HEK293 (cell line): ENCODE measurements around the gene AMT.

ENCODE experiments used
- GFI1B ChIP-seq: fragments of 450-650 bp; formaldehyde crosslinking; IDR thresholded peaks from 2 replicates; pipeline ENCODE4 v1.5.1; 2016; ENCODE audit warnings: missing biosample characterization, missing genetic modification characterization
- HIC1 ChIP-seq: fragments of 450-650 bp; formaldehyde crosslinking; IDR thresholded peaks from 2 replicates; pipeline ENCODE4 v1.5.1; 2016; ENCODE audit warnings: missing biosample characterization, missing genetic modification characterization
- KLF1 ChIP-seq: fragments of 450-650 bp; formaldehyde crosslinking; IDR thresholded peaks from 2 replicates; pipeline ENCODE4 v1.5.1; 2016; ENCODE audit warnings: missing biosample characterization, missing genetic modification characterization
- KLF10 ChIP-seq: fragments of 450-650 bp; IDR thresholded peaks from 2 replicates; pipeline ENCODE4 v1.5.1; 2018; ENCODE audit warnings: missing biosample characterization, mild to moderate bottlenecking, missing genetic modification characterization
- OVOL3 ChIP-seq: fragments of 450-650 bp; formaldehyde crosslinking; IDR thresholded peaks from 2 replicates; pipeline ENCODE4 v1.5.1; 2016; ENCODE audit warnings: missing biosample characterization, missing genetic modification characterization
- ZBTB6 ChIP-seq: fragments of 450-650 bp; formaldehyde crosslinking; IDR thresholded peaks from 2 replicates; pipeline ENCODE4 v1.5.1; 2017; ENCODE audit warnings: missing biosample characterization, missing genetic modification characterization
- ZEB2 ChIP-seq: fragments of 450-650 bp; formaldehyde crosslinking; IDR thresholded peaks from 2 replicates; pipeline ENCODE4 v1.5.1; 2016; ENCODE audit warnings: missing biosample characterization, missing genetic modification characterization
- ZFP3 ChIP-seq: fragments of 450-650 bp; formaldehyde crosslinking; IDR thresholded peaks from 2 replicates; pipeline ENCODE4 v1.5.1; 2016; ENCODE audit warnings: low read depth, missing biosample characterization, missing genetic modification characterization
- ZNF10 ChIP-seq: fragments of 450-650 bp; formaldehyde crosslinking; IDR thresholded peaks from 2 replicates; pipeline ENCODE4 v1.5.1; 2017; ENCODE audit warnings: missing biosample characterization, missing genetic modification characterization
- ZNF132 ChIP-seq: fragments of 450-650 bp; formaldehyde crosslinking; IDR thresholded peaks from 2 replicates; pipeline ENCODE4 v1.5.1; 2017; ENCODE audit warnings: missing biosample characterization, missing genetic modification characterization, borderline replicate concordance
- ZNF211 ChIP-seq: fragments of 450-650 bp; formaldehyde crosslinking; IDR thresholded peaks from 2 replicates; pipeline ENCODE4 v1.5.1; 2016; ENCODE audit warnings: low read depth, missing biosample characterization, missing genetic modification characterization
- ZNF24 ChIP-seq: fragments of 450-650 bp; formaldehyde crosslinking; IDR thresholded peaks from 2 replicates; pipeline ENCODE4 v1.5.1; 2016; ENCODE audit warnings: missing biosample characterization, missing genetic modification characterization
- ZNF404 ChIP-seq: fragments of 450-650 bp; formaldehyde crosslinking; IDR thresholded peaks from 2 replicates; pipeline ENCODE4 v1.5.1; 2017; ENCODE audit warnings: missing biosample characterization, missing genetic modification characterization
- ZNF488 ChIP-seq: fragments of 450-650 bp; formaldehyde crosslinking; IDR thresholded peaks from 2 replicates; pipeline ENCODE4 v1.5.1; 2016; ENCODE audit warnings: missing biosample characterization, missing genetic modification characterization
- ZNF514 ChIP-seq: fragments of 450-650 bp; formaldehyde crosslinking; IDR thresholded peaks from 2 replicates; pipeline ENCODE4 v1.5.1; 2016; ENCODE audit warnings: missing biosample characterization, missing genetic modification characterization
- ZNF548 ChIP-seq: fragments of 450-650 bp; formaldehyde crosslinking; IDR thresholded peaks from 2 replicates; pipeline ENCODE4 v1.5.1; 2016; ENCODE audit warnings: missing biosample characterization, missing genetic modification characterization
- ZNF626 ChIP-seq: fragments of 450-650 bp; sonication (Bioruptor Pico); formaldehyde crosslinking; IDR thresholded peaks from 2 replicates; pipeline ENCODE4 v1.5.1; 2018; ENCODE audit warnings: missing biosample characterization, missing genetic modification characterization, inconsistent platforms
- ZNF837 ChIP-seq: fragments of 450-650 bp; formaldehyde crosslinking; IDR thresholded peaks from 2 replicates; pipeline ENCODE4 v1.5.1; 2016; ENCODE audit warnings: missing biosample characterization, missing genetic modification characterization
- TF ChIP-seq, protein P1 (sequence below): fragments of 450-650 bp; formaldehyde crosslinking; IDR thresholded peaks from 2 replicates; pipeline ENCODE4 v1.5.1; 2016; ENCODE audit warnings: missing biosample characterization, missing genetic modification characterization
- TF ChIP-seq, protein P2 (sequence below): fragments of 450-650 bp; formaldehyde crosslinking; IDR thresholded peaks from 2 replicates; pipeline ENCODE4 v1.5.1; 2016; ENCODE audit warnings: missing biosample characterization, missing genetic modification characterization
- TF ChIP-seq, protein P3 (sequence below): fragments of 450-650 bp; formaldehyde crosslinking; IDR thresholded peaks from 2 replicates; pipeline ENCODE4 v1.5.1; 2016; ENCODE audit warnings: missing biosample characterization, missing genetic modification characterization, borderline replicate concordance
- TF ChIP-seq, protein P4 (sequence below): fragments of 450-650 bp; formaldehyde crosslinking; IDR thresholded peaks from 2 replicates; pipeline ENCODE4 v1.5.1; 2016; ENCODE audit warnings: missing biosample characterization, missing genetic modification characterization
- TF ChIP-seq, protein P5 (sequence below): fragments of 450-650 bp; IDR thresholded peaks from 2 replicates; pipeline ENCODE4 v1.5.1; 2018; ENCODE audit warnings: missing biosample characterization, missing genetic modification characterization

The AMT gene

GRCh38 chr3:49469037-49469935 is 47.0 kb upstream of the AMT start (continued):
- TF ChIP-seq HIC1 (tag by site-specific recombination) (no peak), ZNF404 (tag by site-specific recombination) (no peak), ZNF837 (tag by site-specific recombination) (no peak), ZNF548 (tag by site-specific recombination) (no peak), ZNF514 (no peak), OVOL3 (tag by site-specific recombination) (no peak), KLF10 (tag by site-specific recombination) (no peak), ZFP3 (tag by site-specific recombination) (no peak), ZNF211 (tag by site-specific recombination) (no peak), ZNF24 (tag by site-specific recombination) (no peak), ZNF10 (no peak), KLF1 (peak; percentile 18; the same call in 1 of the 2 replicates), ZEB2 (peak; percentile 79), GFI1B (no peak), ZNF488 (no peak), ZNF626 (tag by site-specific recombination) (no peak), ZNF132 (no peak), ZBTB6 (tag by site-specific recombination) (no peak)
- TF ChIP-seq, protein P1, sequence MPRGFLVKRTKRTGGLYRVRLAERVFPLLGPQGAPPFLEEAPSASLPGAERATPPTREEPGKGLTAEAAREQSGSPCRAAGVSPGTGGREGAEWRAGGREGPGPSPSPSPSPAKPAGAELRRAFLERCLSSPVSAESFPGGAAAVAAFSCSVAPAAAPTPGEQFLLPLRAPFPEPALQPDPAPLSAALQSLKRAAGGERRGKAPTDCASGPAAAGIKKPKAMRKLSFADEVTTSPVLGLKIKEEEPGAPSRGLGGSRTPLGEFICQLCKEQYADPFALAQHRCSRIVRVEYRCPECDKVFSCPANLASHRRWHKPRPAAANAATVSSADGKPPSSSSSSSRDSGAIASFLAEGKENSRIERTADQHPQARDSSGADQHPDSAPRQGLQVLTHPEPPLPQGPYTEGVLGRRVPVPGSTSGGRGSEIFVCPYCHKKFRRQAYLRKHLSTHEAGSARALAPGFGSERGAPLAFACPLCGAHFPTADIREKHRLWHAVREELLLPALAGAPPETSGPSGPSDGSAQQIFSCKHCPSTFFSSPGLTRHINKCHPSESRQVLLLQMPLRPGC (tag by site-specific recombination) = no peak
- TF ChIP-seq, protein P2, sequence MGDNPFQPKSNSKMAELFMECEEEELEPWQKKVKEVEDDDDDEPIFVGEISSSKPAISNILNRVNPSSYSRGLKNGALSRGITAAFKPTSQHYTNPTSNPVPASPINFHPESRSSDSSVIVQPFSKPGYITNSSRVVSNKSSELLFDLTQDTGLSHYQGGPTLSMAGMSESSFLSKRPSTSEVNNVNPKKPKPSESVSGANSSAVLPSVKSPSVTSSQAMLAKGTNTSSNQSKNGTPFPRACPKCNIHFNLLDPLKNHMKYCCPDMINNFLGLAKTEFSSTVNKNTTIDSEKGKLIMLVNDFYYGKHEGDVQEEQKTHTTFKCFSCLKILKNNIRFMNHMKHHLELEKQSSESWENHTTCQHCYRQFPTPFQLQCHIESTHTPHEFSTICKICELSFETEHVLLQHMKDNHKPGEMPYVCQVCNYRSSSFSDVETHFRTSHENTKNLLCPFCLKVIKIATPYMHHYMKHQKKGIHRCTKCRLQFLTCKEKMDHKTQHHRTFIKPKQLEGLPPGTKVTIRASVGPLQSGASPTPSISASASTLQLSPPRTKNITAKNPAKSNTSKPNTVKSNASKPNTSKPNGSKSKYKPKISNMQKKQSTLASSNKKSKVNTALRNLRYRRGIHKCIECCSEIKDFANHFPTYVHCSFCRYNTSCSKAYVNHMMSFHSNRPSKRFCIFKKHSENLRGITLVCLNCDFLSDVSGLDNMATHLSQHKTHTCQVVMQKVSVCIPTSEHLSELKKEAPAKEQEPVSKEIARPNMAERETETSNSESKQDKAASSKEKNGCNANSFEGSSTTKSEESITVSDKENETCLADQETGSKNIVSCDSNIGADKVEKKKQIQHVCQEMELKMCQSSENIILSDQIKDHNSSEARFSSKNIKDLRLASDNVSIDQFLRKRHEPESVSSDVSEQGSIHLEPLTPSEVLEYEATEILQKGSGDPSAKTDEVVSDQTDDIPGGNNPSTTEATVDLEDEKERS = no peak
- TF ChIP-seq, protein P3, sequence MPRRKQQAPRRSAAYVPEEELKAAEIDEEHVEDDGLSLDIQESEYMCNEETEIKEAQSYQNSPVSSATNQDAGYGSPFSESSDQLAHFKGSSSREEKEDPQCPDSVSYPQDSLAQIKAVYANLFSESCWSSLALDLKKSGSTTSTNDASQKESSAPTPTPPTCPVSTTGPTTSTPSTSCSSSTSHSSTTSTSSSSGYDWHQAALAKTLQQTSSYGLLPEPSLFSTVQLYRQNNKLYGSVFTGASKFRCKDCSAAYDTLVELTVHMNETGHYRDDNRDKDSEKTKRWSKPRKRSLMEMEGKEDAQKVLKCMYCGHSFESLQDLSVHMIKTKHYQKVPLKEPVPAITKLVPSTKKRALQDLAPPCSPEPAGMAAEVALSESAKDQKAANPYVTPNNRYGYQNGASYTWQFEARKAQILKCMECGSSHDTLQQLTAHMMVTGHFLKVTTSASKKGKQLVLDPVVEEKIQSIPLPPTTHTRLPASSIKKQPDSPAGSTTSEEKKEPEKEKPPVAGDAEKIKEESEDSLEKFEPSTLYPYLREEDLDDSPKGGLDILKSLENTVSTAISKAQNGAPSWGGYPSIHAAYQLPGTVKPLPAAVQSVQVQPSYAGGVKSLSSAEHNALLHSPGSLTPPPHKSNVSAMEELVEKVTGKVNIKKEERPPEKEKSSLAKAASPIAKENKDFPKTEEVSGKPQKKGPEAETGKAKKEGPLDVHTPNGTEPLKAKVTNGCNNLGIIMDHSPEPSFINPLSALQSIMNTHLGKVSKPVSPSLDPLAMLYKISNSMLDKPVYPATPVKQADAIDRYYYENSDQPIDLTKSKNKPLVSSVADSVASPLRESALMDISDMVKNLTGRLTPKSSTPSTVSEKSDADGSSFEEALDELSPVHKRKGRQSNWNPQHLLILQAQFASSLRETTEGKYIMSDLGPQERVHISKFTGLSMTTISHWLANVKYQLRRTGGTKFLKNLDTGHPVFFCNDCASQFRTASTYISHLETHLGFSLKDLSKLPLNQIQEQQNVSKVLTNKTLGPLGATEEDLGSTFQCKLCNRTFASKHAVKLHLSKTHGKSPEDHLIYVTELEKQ = no peak
- TF ChIP-seq, protein P4, sequence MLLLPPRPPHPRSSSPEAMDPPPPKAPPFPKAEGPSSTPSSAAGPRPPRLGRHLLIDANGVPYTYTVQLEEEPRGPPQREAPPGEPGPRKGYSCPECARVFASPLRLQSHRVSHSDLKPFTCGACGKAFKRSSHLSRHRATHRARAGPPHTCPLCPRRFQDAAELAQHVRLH (tag by site-specific recombination) = no peak
- TF ChIP-seq, protein P5, sequence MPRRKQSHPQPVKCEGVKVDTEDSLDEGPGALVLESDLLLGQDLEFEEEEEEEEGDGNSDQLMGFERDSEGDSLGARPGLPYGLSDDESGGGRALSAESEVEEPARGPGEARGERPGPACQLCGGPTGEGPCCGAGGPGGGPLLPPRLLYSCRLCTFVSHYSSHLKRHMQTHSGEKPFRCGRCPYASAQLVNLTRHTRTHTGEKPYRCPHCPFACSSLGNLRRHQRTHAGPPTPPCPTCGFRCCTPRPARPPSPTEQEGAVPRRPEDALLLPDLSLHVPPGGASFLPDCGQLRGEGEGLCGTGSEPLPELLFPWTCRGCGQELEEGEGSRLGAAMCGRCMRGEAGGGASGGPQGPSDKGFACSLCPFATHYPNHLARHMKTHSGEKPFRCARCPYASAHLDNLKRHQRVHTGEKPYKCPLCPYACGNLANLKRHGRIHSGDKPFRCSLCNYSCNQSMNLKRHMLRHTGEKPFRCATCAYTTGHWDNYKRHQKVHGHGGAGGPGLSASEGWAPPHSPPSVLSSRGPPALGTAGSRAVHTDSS = no peak
